ENCODE measurements around the gene SNX18.

The SNX18 gene

GRCh38 chr5:54579591-54580295 lies 62.2 kb downstream of the SNX18 start:
- DNase-seq (ENCODE audit: low read depth in 2 of 2) = no peak

- DNase-seq (ENCODE audit: low read depth in 2 of 2) = no peak
Measured at GRCh38 chr5:54580997-54581811, 63.6 kb downstream of the SNX18 start.

GRCh38 chr5:54581831-54582548 lies 64.4 kb downstream of the SNX18 start:
- DNase-seq (ENCODE audit: low read depth in 2 of 2) = no peak

GRCh38 chr5:54586336-54586735 lies 68.8 kb downstream of the SNX18 start:
- DNase-seq (ENCODE audit: low read depth in 2 of 2) = no peak

GRCh38 chr5:54589786-54590185 lies 72.2 kb downstream of the SNX18 start:
- DNase-seq (ENCODE audit: low read depth in 2 of 2) = no peak

GRCh38 chr5:54590824-54591223 lies 73.3 kb downstream of the SNX18 start:
- no peak for DNase-seq (ENCODE audit: low read depth in 2 of 2)

GRCh38 chr5:54593779-54594178 lies 76.2 kb downstream of the SNX18 start:
- no peak for DNase-seq (ENCODE audit: low read depth in 2 of 2)

- DNase-seq (ENCODE audit: low read depth in 2 of 2) = no peak
Measured at GRCh38 chr5:54594181-54594580, 76.6 kb downstream of the SNX18 start.

GRCh38 chr5:54595721-54596120 lies 78.2 kb downstream of the SNX18 start:
- DNase-seq (ENCODE audit: low read depth in 2 of 2) = no peak

Data from stimulated activated CD4-positive, alpha-beta T cell treated with anti-CD3 and anti-CD28 coated beads, Interleukin-1b, Interleukin-23, amount 100 ng/mL, for 4 hours (primary cell).